Stimulated activated CD4-positive, alpha-beta T cell treated with anti-CD3 and anti-CD28 coated beads, Interleukin-15, amount 100 ng/mL, for 1 hour (primary cell): ENCODE measurements around the gene NDUFB10.
"Not testable (repeated sequence)": the region's sequence is repeated elsewhere in the genome, so short reads cannot be mapped to it uniquely, and the experiment has no call there.

Experiments used
- DNase-seq, 2 donors: peaks; one replicate each; pipeline ENCODE4 v3.0.0-alpha.2; 2020; ENCODE audit warnings: low read depth in 1 of 2, low spot score in 1 of 2

The NDUFB10 gene

GRCh38 chr16:1924095-1924494, 35.2 kb upstream of the NDUFB10 start:
- no peak for DNase-seq

GRCh38 chr16:1926271-1926670, 33.1 kb upstream of the NDUFB10 start:
- no peak for DNase-seq

DNA sequence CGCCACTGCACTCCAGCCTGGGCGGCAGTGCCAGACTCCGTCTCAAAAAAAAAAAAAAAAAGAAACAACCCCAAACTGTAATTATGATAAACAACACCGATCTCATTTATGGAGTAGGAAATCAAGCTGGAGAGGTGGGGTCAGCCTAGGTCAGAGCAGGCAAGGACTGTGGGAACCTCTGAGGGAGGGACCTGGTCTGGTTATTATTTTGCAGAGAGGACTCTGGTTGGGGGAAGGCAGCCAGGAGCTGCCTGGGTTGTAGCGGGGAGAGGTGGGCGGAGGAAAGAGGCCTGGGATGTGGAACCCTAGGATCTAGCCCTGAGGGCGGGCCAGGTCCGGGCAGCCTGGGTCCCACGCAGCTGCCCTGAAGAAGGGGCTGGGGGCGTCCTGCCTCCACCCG, 30.2 kb upstream of the NDUFB10 start:
- no peak for DNase-seq

DNA sequence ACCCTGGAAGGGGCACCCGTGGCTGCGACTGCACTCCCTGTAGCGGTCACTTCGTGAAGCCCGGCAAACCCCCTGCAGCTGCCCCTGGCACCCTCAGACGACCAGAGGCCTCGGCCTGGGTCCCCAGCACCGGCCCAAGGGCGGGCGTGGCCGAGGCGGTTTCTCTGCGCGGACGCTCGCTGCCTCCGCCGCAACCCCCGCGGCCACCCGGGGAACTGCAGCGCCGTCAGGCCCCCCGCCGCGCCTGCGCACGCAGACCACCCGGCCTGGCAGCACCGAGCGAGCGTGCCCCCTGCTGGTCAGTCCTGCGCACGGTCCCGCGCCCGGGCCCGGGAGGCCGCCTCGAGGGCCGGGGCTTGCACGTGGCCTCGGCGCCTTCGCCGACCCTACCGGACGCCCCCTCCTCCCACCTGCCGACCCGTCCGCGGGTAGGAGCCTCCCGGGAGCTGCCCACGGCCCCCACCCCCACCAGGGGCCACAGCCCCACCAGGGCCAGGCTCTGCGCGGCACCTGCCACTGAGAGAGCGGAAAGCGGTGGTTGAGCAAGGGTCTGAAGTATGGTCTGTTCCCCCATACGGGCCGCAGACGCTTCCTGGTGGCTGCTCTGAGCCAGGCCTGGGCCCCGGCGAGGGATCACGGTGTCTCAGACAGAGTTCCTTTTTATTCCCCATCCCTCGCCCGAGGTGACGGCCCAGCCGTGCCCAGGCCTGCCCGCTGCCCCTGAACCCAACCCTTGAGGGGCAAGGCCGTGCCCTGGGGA, 29.6 kb upstream of the NDUFB10 start:
- DNase-seq: peak; percentile 90 to 94

- DNase-seq: no peak
Measured at GRCh38 chr16:1930338-1930720, 29.0 kb upstream of the NDUFB10 start.

- DNase-seq: no peak
Measured at GRCh38 chr16:1932050-1933028, 27.0 kb upstream of the NDUFB10 start.

DNA sequence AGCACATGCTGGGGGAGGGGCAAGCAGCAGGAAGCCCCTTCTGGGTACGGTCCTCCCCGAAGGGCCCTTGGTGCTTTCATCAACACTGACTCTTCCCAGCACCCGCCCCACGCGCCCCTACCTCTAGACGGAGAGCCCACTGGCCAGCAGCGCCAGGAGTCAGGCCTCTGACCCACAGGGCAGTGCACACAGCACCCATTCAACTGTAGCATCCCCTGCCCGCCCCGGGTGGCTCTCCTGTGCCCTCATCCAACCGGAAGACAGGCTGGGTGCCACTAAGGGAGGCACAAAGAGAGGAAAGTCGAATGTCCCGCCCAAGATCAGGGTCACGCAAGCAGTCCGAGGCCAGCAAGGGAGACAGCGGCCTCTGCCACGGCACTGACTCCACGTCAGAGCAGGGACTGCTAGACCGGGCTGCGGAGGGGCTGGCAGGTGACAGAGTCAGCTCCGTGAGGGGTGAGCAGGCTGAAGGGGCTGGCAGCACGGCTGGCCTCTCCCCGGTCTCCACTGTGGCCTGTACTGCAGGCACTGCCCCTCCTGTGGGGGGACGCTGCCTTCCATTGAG, 26.2 kb upstream of the NDUFB10 start:
- no peak for DNase-seq

GRCh38 chr16:1936945-1937479, 22.3 kb upstream of the NDUFB10 start:
- DNase-seq: no peak

GRCh38 chr16:1938316-1938715, 21.0 kb upstream of the NDUFB10 start:
- no peak for DNase-seq

DNA sequence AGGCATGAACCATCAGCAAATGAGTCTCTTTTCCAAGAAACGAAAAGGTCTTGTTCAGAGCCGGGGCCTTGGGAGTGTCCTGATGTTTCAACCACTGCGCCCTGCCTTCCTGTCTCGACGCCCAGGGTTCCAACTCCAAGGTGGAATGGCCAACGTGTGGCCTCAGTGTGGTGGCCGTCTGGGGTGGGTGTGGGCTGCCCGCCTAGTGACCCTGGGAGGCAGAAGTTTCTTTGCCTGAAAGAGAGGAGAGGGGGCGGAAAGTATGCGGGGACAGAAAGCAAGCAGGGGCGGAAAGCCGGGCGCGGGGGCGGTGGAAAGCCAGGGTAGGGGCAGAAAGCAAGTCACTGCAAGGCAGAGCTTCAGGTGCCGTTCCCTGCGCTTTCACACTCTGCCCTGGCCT, 20.4 kb upstream of the NDUFB10 start:
- DNase-seq: no peak

GRCh38 chr16:1939833-1940232, 19.5 kb upstream of the NDUFB10 start:
- DNase-seq: not testable (repeated sequence)

DNA sequence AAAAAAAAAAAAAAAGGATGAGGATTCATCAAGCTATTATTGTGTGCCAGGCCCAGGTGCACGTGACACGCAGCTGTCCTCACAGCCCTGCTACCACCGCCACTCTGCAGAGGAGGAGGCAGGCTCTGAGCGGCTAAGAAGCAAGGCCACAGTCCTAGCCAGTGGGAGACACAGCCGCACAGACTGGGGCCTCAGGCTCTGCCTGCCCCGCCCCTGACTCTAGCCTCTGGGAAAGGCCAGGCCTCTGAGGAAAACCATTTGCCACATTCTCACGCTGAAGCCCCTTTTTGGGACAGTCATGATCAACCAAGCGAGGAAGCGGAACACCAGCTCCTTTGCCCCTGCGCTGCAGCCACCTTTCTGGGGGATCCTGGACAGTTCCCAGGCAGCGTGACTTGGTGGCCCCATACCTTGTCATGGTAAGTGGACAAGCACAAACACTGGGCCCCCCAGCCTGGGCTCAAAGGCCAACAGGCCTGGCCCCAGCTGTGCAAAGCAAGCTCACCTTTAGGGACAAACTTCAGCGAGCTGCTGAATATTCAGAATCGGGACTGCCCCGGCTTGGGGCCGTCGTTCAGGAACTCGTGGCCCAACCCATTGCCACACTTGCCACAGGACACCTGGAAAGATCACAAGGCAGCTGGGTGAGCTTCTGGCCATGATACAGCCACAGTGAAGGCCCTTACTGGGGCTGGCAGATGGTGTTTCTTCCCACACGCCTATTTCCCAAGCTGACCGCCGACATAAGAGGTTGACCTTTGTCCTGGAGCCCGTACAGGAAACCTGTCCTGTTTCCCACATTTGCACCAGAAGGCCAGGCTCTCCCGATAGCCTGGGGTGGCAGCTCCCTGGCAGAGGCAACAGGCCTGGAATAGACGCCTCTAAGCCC, 18.8 kb upstream of the NDUFB10 start:
- no peak for DNase-seq

GRCh38 chr16:1941162-1942046, 17.9 kb upstream of the NDUFB10 start:
- DNase-seq: no peak

DNA sequence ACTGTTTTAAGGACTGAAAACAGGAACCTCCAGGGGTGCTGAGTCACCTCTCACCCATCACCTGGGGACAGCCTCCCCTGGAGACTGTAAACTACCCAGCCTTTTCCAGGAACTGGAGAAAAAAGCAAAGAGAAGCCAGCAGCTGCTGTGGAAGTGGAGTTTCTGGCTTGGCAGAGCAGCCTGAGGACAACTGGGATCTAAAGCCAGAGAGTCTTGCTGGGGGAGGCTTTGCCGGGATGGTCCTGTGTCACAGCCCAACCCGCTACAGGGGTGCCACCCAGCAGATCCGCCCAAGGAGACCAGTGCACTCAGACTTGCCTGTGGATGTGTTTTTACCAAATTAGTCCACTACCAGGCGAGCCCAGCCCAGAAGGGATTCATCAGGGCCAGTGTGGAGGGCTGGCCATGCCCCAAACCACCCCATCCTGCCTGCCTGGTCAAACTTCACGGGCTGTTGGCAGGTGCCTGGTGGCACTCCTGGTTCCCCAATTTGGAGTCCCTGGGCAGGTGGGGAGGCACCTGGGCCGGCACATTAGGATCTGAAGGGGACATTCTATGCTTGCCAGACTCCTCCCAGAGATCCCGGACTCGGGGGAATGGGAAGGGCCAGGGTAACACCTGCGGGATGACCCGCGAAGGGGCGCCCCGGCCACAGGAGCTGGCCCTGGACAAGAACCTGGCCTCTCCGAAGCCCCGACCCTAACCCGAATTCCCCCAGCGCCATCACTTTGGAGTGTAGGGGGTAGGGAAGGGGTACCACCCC, 17.1 kb upstream of the NDUFB10 start:
- DNase-seq: no peak

DNA sequence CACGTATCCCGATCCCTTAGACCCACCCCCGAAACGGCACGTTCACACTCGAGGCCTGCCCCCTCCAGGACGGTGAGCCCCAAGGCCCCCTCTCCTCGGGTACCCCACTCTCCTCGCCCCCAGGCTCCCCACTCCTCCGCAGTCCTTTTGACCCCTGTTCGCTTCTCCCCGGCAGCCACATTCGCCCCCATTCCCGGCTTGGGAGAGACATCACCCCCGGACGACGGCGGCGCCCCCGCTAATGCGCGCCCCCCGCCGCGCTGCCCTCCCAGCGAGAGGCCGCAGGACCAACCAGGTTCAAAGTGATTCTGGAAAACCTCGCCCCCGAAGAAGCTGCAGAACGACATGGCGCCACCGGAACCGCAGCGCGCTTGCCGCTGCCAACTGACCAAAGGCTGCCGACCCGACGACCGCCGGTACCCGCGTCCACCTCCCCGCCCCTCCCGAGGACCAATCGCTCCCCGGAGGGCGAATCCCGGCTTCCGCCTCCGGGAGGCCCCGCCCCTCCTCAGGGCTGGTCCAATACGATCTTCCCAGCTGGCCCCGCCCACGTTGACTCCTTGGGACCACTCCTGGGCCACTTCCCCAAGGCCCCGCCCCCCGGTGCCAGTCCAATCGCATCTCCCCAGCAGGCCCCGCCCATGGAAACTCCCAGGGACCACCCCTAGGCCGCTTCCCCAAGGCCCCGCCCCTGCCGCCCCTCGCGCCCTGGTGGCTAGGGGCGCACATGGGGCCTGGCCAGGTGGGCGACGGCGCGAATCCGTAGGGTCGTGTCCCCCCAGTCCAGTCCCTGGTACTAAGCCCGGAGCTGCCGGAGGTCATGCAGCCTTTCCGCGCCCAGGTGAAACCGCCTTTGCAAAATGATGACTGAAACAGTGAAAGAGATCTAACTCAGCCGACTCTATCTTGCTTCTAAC, 16.3 kb upstream of the NDUFB10 start, which contains the start of gene MSRB1:
TSS of gene MSRB1 (minus strand) at position 390 of the 917 bp plus-strand sequence. CDS start at position 347, 43 bp downstream.
- DNase-seq: peak; percentile 98

- no peak for DNase-seq
Measured at GRCh38 chr16:1944612-1945199, 14.6 kb upstream of the NDUFB10 start.
